WERI-Rb-1 (cell line): ENCODE results near the gene NAT9.
A peak's percentile ranks its signal among the peaks of the same experiment; 100 is the strongest.

Experiments
- DNase-seq: peaks from one replicate; pipeline ENCODE4 v3.0.0-alpha.2; 2020
- H3K27ac ChIP-seq: fragments of 250-450 bp; sonication (Bioruptor Pico); 2 replicates; pipeline ENCODE4 v1.5.1; 2020; ENCODE audit warnings: mild to moderate bottlenecking, moderate library complexity
- H3K27me3 ChIP-seq: fragments of 250-450 bp; sonication (Bioruptor Pico); 2 replicates; pipeline ENCODE4 v1.5.1; 2021; ENCODE audit warnings: mild to moderate bottlenecking, low read depth, moderate library complexity; ENCODE audit not compliant: insufficient read depth, severe bottlenecking
- H3K36me3 ChIP-seq: fragments of 250-450 bp; sonication (Bioruptor Pico); 2 replicates; pipeline ENCODE4 v1.5.1; 2020; ENCODE audit warnings: mild to moderate bottlenecking, moderate library complexity
- H3K4me3 ChIP-seq: 2 replicates; pipeline ENCODE4 v1.5.1; 2011; ENCODE audit warnings: low read depth, mild to moderate bottlenecking, control low read depth, low read length
- H3K9me3 ChIP-seq: fragments of 250-450 bp; sonication (Bioruptor Pico); 2 replicates; pipeline ENCODE4 v1.5.1; 2021; ENCODE audit warnings: mild to moderate bottlenecking, moderate library complexity; ENCODE audit not compliant: severe bottlenecking
- CTCF ChIP-seq: IDR thresholded peaks from 2 replicates; pipeline ENCODE4 v1.5.1; 2011; ENCODE audit warnings: low read depth, mild to moderate bottlenecking, control low read depth, inconsistent platforms, low read length

Gene NAT9

GRCh38 chr17:74796211-74796610 lies 20.1 kb upstream of the NAT9 start:
- H3K9me3 ChIP-seq = no peaks in the 10 kb centered on the region
- peak overlapping the region; percentile 2; the same call in 1 of the 2 replicates for H3K27ac ChIP-seq
- H3K36me3 ChIP-seq = peaks cover 74% of the 10 kb centered on the region
- H3K27me3 ChIP-seq = no peaks in the 10 kb centered on the region
- no peak for DNase-seq
- no peak overlapping the region for H3K4me3 ChIP-seq
- no peak for TF ChIP-seq CTCF

GRCh38 chr17:74795327-74796020 lies 19.3 kb upstream of the NAT9 start:
- H3K36me3 ChIP-seq = peaks cover 71% of the 10 kb centered on the region

GRCh38 chr17:74792586-74793105 lies 16.5 kb upstream of the NAT9 start:
- TF ChIP-seq CTCF = no peak
- H3K36me3 ChIP-seq = peaks cover 62% of the 10 kb centered on the region
- no peak for DNase-seq

More at GRCh38 chr17:74795327-74796020, 19.3 kb upstream of the NAT9 start:
- Histone ChIP-seq H3K9me3 (no peaks in the 10 kb centered on the region), H3K27ac (no peak overlapping the region), H3K4me3 (no peak overlapping the region), H3K27me3 (no peaks in the 10 kb centered on the region)
- TF ChIP-seq CTCF = no peak
- DNase-seq = no peak

GRCh38 chr17:74790161-74791058 lies 14.3 kb upstream of the NAT9 start:
- TF ChIP-seq CTCF = no peak
- H3K36me3 ChIP-seq = peaks cover 56% of the 10 kb centered on the region
- no peak for DNase-seq
- no peaks in the 10 kb centered on the region for H3K9me3 ChIP-seq
- H3K27me3 ChIP-seq = no peaks in the 10 kb centered on the region
- no peak overlapping the region for H3K4me3 ChIP-seq
- no peak overlapping the region for H3K27ac ChIP-seq

More at GRCh38 chr17:74792586-74793105, 16.5 kb upstream of the NAT9 start:
- Histone ChIP-seq H3K9me3 (no peaks in the 10 kb centered on the region), H3K27me3 (no peaks in the 10 kb centered on the region), H3K27ac (no peak overlapping the region), H3K4me3 (no peak overlapping the region)

GRCh38 chr17:74786431-74787055 lies 10.4 kb upstream of the NAT9 start:
- no peak overlapping the region for H3K27ac ChIP-seq
- DNase-seq = peak; percentile 51
- no peak for TF ChIP-seq CTCF
- no peaks in the 10 kb centered on the region for H3K27me3 ChIP-seq
- H3K9me3 ChIP-seq = no peaks in the 10 kb centered on the region
- peaks cover 53% of the 10 kb centered on the region for H3K36me3 ChIP-seq
- H3K4me3 ChIP-seq = no peak overlapping the region
